HG02973 (cell line): ENCODE results near the gene DDX52.

Experiments used
- ATAC-seq: cut with Tn5 transposase; IDR thresholded peaks from one replicate; pipeline ENCODE4 v1.9.1; 2021; ENCODE audit warnings: moderate library complexity; ENCODE audit not compliant: unreplicated experiment

The DDX52 gene

GRCh38 chr17:37585066-37585465 is 58.2 kb downstream of the DDX52 start:
- no peak for ATAC-seq

- ATAC-seq = no peak
These were observed 67.0 kb downstream of the DDX52 start for GRCh38 chr17:37576281-37576680.

- no peak for ATAC-seq
These were observed 68.8 kb downstream of the DDX52 start for GRCh38 chr17:37574427-37574826.

GRCh38 chr17:37571674-37572073 is 71.6 kb downstream of the DDX52 start:
- no peak for ATAC-seq

- ATAC-seq = no peak
These were observed 72.6 kb downstream of the DDX52 start for GRCh38 chr17:37570527-37571093.

- ATAC-seq = no peak
These were observed 74.7 kb downstream of the DDX52 start for GRCh38 chr17:37568350-37569053.

- no peak for ATAC-seq
These were observed 75.7 kb downstream of the DDX52 start for GRCh38 chr17:37567538-37567937.

GRCh38 chr17:37567137-37567536 is 76.1 kb downstream of the DDX52 start:
- no peak for ATAC-seq

- no peak for ATAC-seq
These were observed 79.0 kb downstream of the DDX52 start for GRCh38 chr17:37564252-37564651.

GRCh38 chr17:37562016-37562745 is 81.1 kb downstream of the DDX52 start:
- ATAC-seq = no peak
